ENCODE data around the gene RBPJ.

DNA sequence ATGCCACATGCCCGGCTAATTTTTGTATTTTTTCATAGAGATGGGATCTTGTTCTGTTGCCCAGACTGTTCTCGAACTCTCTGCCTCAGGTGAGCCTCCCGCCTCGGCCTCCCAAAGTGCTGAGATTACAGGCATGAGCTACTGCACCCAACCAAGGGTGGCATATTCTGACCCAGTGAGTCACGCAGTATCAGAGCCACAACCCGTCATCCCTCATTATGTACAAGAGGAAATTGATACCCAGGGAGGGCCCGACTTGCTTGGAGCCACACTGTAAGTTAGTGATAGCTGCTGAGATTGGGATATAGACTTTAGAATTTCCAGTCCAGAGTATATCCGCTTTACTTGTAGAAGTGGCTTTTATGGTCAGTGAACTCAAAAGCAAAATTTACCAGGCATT is 154.9 kb downstream of the RBPJ start:
- TF ChIP-seq, protein P1, sequence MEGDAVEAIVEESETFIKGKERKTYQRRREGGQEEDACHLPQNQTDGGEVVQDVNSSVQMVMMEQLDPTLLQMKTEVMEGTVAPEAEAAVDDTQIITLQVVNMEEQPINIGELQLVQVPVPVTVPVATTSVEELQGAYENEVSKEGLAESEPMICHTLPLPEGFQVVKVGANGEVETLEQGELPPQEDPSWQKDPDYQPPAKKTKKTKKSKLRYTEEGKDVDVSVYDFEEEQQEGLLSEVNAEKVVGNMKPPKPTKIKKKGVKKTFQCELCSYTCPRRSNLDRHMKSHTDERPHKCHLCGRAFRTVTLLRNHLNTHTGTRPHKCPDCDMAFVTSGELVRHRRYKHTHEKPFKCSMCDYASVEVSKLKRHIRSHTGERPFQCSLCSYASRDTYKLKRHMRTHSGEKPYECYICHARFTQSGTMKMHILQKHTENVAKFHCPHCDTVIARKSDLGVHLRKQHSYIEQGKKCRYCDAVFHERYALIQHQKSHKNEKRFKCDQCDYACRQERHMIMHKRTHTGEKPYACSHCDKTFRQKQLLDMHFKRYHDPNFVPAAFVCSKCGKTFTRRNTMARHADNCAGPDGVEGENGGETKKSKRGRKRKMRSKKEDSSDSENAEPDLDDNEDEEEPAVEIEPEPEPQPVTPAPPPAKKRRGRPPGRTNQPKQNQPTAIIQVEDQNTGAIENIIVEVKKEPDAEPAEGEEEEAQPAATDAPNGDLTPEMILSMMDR (conservative IDR thresholded peaks at IDR 0.05; ENCODE audit: low read length), result no peak
- no peak for TF ChIP-seq EZH2phosphoT487 (IDR thresholded peaks at IDR 0.05; ENCODE audit: borderline replicate concordance)

All from Loucy (cell line).